ENCODE data around the gene SMOC2.

DNA sequence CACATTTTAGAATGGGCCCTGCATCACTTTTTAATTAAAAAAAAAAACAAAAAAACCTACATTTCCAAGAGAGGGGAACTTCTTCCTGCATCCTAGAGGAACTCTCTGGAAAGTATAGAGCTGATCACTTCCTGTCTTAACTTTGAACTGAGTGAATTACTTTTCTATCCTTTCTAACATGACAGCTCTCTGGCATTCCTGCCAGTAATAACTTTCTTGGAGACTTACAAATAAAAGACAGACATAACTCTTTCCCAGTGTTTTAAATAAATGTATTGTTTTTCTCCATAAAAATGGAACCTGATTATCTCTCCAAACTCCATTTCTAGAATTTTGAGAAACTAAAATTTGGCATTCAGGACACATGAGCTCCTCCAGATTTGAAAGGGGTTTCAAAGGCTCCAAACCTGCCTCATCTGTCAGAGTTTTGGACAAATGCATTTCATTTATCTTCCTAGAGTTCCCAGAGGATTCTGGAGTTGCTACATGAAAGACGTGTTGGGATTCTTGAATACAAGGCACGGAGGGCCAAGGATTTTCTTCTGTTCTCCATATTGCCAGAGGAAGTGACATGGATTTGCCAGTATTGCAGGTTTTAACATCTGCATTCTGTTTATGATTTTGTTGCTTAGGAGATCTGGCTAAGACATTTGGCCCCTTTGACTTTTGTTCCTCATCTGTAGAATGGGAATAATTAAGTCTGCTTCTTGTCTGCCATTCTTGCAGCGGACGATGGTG, 2.0 kb upstream of the SMOC2 start:
- TF ChIP-seq, protein P1, sequence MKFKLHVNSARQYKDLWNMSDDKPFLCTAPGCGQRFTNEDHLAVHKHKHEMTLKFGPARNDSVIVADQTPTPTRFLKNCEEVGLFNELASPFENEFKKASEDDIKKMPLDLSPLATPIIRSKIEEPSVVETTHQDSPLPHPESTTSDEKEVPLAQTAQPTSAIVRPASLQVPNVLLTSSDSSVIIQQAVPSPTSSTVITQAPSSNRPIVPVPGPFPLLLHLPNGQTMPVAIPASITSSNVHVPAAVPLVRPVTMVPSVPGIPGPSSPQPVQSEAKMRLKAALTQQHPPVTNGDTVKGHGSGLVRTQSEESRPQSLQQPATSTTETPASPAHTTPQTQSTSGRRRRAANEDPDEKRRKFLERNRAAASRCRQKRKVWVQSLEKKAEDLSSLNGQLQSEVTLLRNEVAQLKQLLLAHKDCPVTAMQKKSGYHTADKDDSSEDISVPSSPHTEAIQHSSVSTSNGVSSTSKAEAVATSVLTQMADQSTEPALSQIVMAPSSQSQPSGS (tag by site-specific recombination; IDR thresholded peaks at IDR 0.05; ENCODE audit: low read depth) = no peak
- TF ChIP-seq, protein P2, sequence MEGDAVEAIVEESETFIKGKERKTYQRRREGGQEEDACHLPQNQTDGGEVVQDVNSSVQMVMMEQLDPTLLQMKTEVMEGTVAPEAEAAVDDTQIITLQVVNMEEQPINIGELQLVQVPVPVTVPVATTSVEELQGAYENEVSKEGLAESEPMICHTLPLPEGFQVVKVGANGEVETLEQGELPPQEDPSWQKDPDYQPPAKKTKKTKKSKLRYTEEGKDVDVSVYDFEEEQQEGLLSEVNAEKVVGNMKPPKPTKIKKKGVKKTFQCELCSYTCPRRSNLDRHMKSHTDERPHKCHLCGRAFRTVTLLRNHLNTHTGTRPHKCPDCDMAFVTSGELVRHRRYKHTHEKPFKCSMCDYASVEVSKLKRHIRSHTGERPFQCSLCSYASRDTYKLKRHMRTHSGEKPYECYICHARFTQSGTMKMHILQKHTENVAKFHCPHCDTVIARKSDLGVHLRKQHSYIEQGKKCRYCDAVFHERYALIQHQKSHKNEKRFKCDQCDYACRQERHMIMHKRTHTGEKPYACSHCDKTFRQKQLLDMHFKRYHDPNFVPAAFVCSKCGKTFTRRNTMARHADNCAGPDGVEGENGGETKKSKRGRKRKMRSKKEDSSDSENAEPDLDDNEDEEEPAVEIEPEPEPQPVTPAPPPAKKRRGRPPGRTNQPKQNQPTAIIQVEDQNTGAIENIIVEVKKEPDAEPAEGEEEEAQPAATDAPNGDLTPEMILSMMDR (tag by site-specific recombination; IDR thresholded peaks at IDR 0.05) = no peak
- no peak for TF ChIP-seq ZNF274 (IDR thresholded peaks at IDR 0.05; ENCODE audit: low read length)
- no peak for TF ChIP-seq ZNF274 (tag by site-specific recombination; IDR thresholded peaks at IDR 0.05; ENCODE audit: borderline replicate concordance)
- TF ChIP-seq, protein P3, sequence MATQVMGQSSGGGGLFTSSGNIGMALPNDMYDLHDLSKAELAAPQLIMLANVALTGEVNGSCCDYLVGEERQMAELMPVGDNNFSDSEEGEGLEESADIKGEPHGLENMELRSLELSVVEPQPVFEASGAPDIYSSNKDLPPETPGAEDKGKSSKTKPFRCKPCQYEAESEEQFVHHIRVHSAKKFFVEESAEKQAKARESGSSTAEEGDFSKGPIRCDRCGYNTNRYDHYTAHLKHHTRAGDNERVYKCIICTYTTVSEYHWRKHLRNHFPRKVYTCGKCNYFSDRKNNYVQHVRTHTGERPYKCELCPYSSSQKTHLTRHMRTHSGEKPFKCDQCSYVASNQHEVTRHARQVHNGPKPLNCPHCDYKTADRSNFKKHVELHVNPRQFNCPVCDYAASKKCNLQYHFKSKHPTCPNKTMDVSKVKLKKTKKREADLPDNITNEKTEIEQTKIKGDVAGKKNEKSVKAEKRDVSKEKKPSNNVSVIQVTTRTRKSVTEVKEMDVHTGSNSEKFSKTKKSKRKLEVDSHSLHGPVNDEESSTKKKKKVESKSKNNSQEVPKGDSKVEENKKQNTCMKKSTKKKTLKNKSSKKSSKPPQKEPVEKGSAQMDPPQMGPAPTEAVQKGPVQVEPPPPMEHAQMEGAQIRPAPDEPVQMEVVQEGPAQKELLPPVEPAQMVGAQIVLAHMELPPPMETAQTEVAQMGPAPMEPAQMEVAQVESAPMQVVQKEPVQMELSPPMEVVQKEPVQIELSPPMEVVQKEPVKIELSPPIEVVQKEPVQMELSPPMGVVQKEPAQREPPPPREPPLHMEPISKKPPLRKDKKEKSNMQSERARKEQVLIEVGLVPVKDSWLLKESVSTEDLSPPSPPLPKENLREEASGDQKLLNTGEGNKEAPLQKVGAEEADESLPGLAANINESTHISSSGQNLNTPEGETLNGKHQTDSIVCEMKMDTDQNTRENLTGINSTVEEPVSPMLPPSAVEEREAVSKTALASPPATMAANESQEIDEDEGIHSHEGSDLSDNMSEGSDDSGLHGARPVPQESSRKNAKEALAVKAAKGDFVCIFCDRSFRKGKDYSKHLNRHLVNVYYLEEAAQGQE (tag by site-specific recombination; IDR thresholded peaks at IDR 0.05) = no peak
- TF ChIP-seq, protein P4, sequence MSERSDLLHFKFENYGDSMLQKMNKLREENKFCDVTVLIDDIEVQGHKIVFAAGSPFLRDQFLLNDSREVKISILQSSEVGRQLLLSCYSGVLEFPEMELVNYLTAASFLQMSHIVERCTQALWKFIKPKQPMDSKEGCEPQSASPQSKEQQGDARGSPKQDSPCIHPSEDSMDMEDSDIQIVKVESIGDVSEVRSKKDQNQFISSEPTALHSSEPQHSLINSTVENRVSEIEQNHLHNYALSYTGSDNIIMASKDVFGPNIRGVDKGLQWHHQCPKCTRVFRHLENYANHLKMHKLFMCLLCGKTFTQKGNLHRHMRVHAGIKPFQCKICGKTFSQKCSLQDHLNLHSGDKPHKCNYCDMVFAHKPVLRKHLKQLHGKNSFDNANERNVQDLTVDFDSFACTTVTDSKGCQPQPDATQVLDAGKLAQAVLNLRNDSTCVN (tag by site-specific recombination; optimal IDR thresholded peaks at IDR 0.05) = no peak
- TF ChIP-seq ZNF777 (tag by site-specific recombination; IDR thresholded peaks at IDR 0.05; ENCODE audit: borderline replicate concordance) = no peak
- no peak for TF ChIP-seq SCRT1 (tag by site-specific recombination; IDR thresholded peaks at IDR 0.05; ENCODE audit: borderline replicate concordance)
- TF ChIP-seq, protein P5, sequence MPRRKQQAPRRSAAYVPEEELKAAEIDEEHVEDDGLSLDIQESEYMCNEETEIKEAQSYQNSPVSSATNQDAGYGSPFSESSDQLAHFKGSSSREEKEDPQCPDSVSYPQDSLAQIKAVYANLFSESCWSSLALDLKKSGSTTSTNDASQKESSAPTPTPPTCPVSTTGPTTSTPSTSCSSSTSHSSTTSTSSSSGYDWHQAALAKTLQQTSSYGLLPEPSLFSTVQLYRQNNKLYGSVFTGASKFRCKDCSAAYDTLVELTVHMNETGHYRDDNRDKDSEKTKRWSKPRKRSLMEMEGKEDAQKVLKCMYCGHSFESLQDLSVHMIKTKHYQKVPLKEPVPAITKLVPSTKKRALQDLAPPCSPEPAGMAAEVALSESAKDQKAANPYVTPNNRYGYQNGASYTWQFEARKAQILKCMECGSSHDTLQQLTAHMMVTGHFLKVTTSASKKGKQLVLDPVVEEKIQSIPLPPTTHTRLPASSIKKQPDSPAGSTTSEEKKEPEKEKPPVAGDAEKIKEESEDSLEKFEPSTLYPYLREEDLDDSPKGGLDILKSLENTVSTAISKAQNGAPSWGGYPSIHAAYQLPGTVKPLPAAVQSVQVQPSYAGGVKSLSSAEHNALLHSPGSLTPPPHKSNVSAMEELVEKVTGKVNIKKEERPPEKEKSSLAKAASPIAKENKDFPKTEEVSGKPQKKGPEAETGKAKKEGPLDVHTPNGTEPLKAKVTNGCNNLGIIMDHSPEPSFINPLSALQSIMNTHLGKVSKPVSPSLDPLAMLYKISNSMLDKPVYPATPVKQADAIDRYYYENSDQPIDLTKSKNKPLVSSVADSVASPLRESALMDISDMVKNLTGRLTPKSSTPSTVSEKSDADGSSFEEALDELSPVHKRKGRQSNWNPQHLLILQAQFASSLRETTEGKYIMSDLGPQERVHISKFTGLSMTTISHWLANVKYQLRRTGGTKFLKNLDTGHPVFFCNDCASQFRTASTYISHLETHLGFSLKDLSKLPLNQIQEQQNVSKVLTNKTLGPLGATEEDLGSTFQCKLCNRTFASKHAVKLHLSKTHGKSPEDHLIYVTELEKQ (tag by site-specific recombination; IDR thresholded peaks at IDR 0.05; ENCODE audit: borderline replicate concordance) = no peak
- no peak for TF ChIP-seq ZXDB (tag by site-specific recombination; IDR thresholded peaks at IDR 0.05)
- no peak for TF ChIP-seq ZBTB20 (tag by site-specific recombination; IDR thresholded peaks at IDR 0.05)
- no peak for TF ChIP-seq TCF7L2 (IDR thresholded peaks at IDR 0.05; ENCODE audit: borderline replicate concordance, low read depth, low read length)
- TF ChIP-seq ZNF121 (tag by site-specific recombination; IDR thresholded peaks at IDR 0.05) = no peak
- TF ChIP-seq ZNF24 (tag by site-specific recombination; IDR thresholded peaks at IDR 0.05) = no peak
- TF ChIP-seq ZEB2 (tag by site-specific recombination; IDR thresholded peaks at IDR 0.05) = no peak

Data from HEK293 (cell line).